Lower leg skin (tissue), 4 donors: ENCODE results near the gene RASSF5. TPM values are rescaled to one million over a fixed set of nuclear protein-coding genes. Genes with fewer than 3 reads are reported as not detected.

Experiments
- DNase-seq, 2 donors: peaks; one replicate each; pipeline ENCODE4 v3.0.0-alpha.2; 2019; ENCODE audit warnings: low spot score in 2 of 2
- H3K4me3 ChIP-seq: fragments of 200-600 bp; sonication (generic); 2 replicates; pipeline ENCODE4 v1.5.1; 2017; ENCODE audit warnings: mild to moderate bottlenecking, low read depth; ENCODE audit not compliant: poor library complexity, severe bottlenecking
- CTCF ChIP-seq, 3 donors: fragments of 450-650 bp; IDR thresholded peaks; one replicate each; pipeline ENCODE4 v1.5.1; 2016; ENCODE audit warnings: antibody characterized with exemption in 3 of 3, mild to moderate bottlenecking in 3 of 3, moderate library complexity in 2 of 3
- POLR2A ChIP-seq, 2 donors: fragments of 450-650 bp; IDR thresholded peaks; one replicate each; pipeline ENCODE4 v1.6.1; 2016 to 2017; ENCODE audit warnings: antibody characterized with exemption in 2 of 2, mild to moderate bottlenecking in 1 of 2, moderate library complexity in 1 of 2
- WGBS, 2 donors: methylation state at CpG; one replicate each; pipeline ENCODE4 v1.1.5; 2018; 5-methylcytosine and 5-hydroxymethylcytosine counted together
- intact Hi-C: fragments of 100-400 bp; cut with DNase I; formaldehyde crosslinking; loops from one replicate; pipeline ENCODE4 v1.15.0; 2023; ENCODE audit warnings: low total_unique reads
- total RNA-seq, 4 donors: library from RNA; depleted of rRNA; stranded (reverse); fragments of >200 nt; gene quantifications; one replicate each; pipeline ENCODE4 v1.1.0, GENCODE V29; 2016

The RASSF5 gene
- total RNA-seq, 4 donors from 2014 or later = 81.3 to 102 (median 86.1) TPM

- intact Hi-C loops = no loop called here
- TF ChIP-seq POLR2A (IDR thresholded peaks at IDR 0.05) (no peak), CTCF (IDR thresholded peaks at IDR 0.05) (no peak)
- no peak overlapping the region for H3K4me3 ChIP-seq
- 40 to 48% methylated on average over 5 of the region's 5 CpGs for WGBS, 2 donors
- DNase-seq = no peak
Measured at GRCh38 chr1:206524739-206525364, 17.5 kb downstream of the RASSF5 start.

GRCh38 chr1:206526064-206526911 is 19.0 kb downstream of the RASSF5 start:
- WGBS, 2 donors = 50 to 62% methylated on average over 6 of the region's 6 CpGs
- TF ChIP-seq POLR2A (IDR thresholded peaks at IDR 0.05) (no peak), CTCF (IDR thresholded peaks at IDR 0.05) (no peak)
- intact Hi-C loops = no loop called here
- DNase-seq = no peak
- H3K4me3 ChIP-seq = no peak overlapping the region

- H3K4me3 ChIP-seq = no peak overlapping the region
- DNase-seq = no peak
- TF ChIP-seq POLR2A (IDR thresholded peaks at IDR 0.05) (no peak), CTCF (IDR thresholded peaks at IDR 0.05) (no peak)
- 93 to 98% methylated on average over 7 of the region's 7 CpGs for WGBS, 2 donors
- intact Hi-C loops = no loop called here
Measured at GRCh38 chr1:206529425-206529824, 22.1 kb downstream of the RASSF5 start.

GRCh38 chr1:206532368-206532767 is 25.0 kb downstream of the RASSF5 start:
- intact Hi-C loops = no loop called here
- H3K4me3 ChIP-seq = no peak overlapping the region
- no peak for DNase-seq
- 93 to 96% methylated on average over 7 of the region's 7 CpGs for WGBS, 2 donors
- TF ChIP-seq CTCF (IDR thresholded peaks at IDR 0.05) = no peak
- no peak for TF ChIP-seq POLR2A (IDR thresholded peaks at IDR 0.05)

- TF ChIP-seq POLR2A (IDR thresholded peaks at IDR 0.05) (no peak), CTCF (IDR thresholded peaks at IDR 0.05) (no peak)
- DNase-seq = no peak
- H3K4me3 ChIP-seq = no peak overlapping the region
- intact Hi-C loops = no loop called here
- 67 to 70% methylated on average over 3 of the region's 3 CpGs for WGBS, 2 donors
Measured at GRCh38 chr1:206534552-206534951, 27.2 kb downstream of the RASSF5 start.
